ENCODE data around the gene FOXN3.
A peak's percentile ranks its signal among the peaks of the same experiment; 100 is the strongest.

FOXN3 gene

GRCh38 chr14:89417091-89417464 lies at the start of gene FOXN3:
Gene FOXN3, minus strand, starts transcription at chr14:89417233. Its CDS starts 4,757 bp downstream, at chr14:89412476.
- DNase-seq (ENCODE audit: low read depth in 2 of 2): peak; percentile 81 to 85

- DNase-seq (ENCODE audit: low read depth in 2 of 2): no peak
Observed at GRCh38 chr14:89466484-89466883, 49.5 kb upstream of the FOXN3 start.

- DNase-seq (ENCODE audit: low read depth in 2 of 2): no peak
Observed at GRCh38 chr14:89465876-89466275, 48.8 kb upstream of the FOXN3 start.

DNA sequence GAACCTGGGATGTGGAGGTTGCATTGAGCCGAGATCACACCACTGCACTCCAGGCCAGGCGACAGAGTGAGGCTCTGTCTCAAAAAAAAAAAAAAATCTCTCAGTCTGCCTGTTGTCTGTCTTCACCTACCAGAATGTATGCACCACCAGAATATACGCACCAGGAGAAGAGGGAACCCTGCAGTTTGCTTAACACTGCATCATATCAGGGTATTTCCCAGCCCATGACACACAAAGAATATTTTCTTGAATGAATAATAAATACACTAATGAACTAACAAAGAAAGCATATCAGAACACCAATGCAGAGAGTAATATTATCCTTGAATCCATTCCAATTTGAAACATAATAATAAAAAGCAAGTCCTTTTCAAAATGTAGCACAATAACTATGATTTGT lies 44.2 kb upstream of the FOXN3 start:
- no peak for DNase-seq (ENCODE audit: low read depth in 2 of 2)

DNA sequence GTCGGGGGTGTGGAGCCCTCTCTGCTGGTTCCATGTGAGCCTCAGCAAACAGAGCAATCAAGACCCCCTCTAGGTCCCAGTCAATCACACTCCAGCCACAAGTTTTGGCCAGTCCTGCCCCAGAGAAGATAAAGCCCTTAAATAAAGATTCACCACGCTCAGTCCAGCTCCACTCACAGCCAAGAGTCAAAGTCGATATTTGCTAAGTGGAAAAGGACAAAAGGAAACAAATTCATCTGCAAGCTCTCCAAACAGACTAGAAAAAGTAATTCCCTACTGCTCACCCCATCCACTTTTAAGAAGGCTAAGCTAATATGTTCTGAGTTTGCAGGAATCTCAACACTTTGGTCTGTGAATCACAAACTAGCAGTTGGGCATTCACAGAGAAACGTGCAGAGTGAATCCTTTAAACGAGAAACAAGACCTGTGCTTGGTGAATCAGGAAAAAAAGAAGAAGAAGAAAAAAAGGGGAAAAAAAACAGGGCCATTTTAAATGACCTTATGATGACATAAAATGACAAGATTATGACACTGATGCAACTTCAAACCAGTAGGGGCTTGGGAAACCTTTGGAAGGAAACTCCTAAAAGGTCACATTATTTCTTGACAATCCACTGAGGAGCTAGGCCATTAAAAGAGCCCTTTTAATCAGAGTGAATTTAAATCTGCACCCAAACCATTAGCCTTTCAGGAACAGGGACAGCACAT lies 41.8 kb upstream of the FOXN3 start:
- no peak for DNase-seq (ENCODE audit: low read depth in 2 of 2)

- DNase-seq (ENCODE audit: low read depth in 2 of 2): no peak
Observed at GRCh38 chr14:89457007-89457406, 40.0 kb upstream of the FOXN3 start.

- no peak for DNase-seq (ENCODE audit: low read depth in 2 of 2)
Observed at GRCh38 chr14:89455412-89455811, 38.4 kb upstream of the FOXN3 start.

DNA sequence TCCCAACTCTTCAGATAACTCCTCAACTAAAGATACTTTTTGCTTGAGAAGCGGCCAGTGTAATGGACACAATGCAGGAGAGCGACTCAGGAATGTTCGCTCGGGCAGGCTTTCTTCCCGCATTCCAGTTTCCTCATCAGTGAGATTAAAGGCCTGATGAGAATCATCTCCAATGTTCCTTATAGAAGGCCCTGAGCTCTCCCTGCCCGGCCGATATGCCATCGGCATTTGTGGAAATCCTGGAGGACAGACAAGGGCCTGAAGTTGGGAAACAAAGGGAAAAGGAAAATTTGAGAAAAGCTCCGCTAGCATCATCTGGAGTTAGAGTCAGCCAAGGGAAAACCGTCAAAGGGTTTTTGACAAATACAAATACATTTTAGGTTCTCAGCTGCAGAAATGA lies 38.0 kb upstream of the FOXN3 start:
- no peak for DNase-seq (ENCODE audit: low read depth in 2 of 2)

GRCh38 chr14:89452281-89452680 lies 35.2 kb upstream of the FOXN3 start:
- no peak for DNase-seq (ENCODE audit: low read depth in 2 of 2)

GRCh38 chr14:89451229-89451628 lies 34.2 kb upstream of the FOXN3 start:
- DNase-seq (ENCODE audit: low read depth in 2 of 2): no peak

GRCh38 chr14:89447182-89447944 lies 30.3 kb upstream of the FOXN3 start:
- no peak for DNase-seq (ENCODE audit: low read depth in 2 of 2)

DNA sequence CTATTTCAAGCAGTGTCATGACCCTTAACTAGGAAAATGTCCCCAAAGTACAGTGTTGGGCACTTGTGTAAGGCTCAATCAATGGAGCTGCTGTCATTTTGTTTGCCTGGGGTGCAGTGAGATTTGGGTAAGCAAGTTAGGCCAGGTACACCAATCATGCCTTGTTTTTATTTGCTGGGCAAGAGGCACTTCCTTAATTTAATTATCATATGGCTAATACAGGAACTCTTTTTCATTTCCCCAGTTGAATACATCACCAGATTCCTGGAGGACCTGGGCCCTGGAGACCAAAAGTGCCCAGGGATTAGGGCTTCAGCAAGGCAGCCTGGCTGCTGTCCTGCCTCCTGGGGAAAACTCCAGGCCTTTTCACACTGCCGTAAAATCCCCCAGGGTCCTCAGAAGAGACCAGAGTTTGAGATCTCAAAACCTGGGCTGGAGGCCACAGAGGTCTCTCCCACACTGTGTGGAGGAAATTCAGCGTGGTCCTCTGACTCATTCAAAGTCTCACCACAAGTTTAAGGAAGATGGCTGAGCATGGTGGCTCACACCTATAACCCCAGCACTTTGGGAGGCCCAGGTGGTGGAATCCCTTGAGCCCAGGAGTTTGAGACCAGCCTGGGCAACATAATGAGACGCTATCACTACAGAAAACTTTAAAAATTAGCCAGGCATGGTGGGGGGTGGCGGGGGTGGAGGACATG lies 28.4 kb upstream of the FOXN3 start:
- DNase-seq (ENCODE audit: low read depth in 2 of 2): peak in 1 of 2 donors; percentile 44

- no peak for DNase-seq (ENCODE audit: low read depth in 2 of 2)
Observed at GRCh38 chr14:89444516-89445125, 27.6 kb upstream of the FOXN3 start.

DNA sequence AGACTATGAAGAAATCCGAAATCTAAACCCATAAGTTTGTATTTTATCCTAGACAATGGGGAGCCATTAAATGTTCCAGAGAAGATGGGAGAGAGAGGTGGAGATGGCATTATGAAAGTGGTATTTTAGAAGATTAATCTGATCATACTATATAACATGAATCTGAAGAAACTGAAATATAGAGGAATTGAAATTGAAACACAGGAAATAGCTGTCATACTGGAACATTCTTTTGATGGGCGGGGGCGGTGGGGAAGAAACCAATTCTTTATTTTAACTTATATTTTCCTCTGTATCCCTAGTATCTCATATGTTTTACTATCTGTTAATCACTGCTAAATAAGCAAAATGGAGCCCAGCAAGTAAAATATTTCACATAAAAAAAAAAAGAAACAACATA lies 27.0 kb upstream of the FOXN3 start:
- DNase-seq (ENCODE audit: low read depth in 2 of 2): no peak

DNA sequence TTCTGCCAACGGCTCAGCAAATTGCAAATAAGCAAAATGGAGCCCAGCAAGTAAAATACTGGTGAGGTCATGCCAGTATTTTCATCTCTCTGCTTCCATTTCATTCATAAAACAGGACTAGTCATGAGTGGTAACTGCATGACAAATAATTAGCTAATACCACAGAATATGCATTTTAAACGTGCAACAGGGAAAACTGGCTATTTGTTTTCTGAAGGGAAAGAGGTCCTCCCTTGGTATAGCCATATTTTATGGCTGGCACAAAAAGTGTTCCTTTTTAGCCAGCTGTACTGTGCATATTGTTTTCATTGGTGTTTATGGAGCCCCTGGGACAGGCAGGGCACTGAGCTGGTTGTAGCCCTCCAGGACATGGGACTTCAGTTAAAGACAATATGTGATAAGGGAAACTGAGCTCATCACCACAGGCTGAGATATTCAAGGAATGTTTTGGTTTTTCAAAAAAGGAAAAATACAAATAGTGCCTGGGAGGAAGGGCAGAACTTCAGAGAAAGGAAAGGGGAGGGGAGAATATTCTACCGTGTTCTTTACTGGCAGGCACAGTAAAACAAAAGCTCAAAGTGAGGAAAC lies 26.1 kb upstream of the FOXN3 start:
- DNase-seq (ENCODE audit: low read depth in 2 of 2): no peak

GRCh38 chr14:89442280-89442679 lies 25.2 kb upstream of the FOXN3 start:
- no peak for DNase-seq (ENCODE audit: low read depth in 2 of 2)

- no peak for DNase-seq (ENCODE audit: low read depth in 2 of 2)
Observed at GRCh38 chr14:89440986-89441909, 24.2 kb upstream of the FOXN3 start.

DNA sequence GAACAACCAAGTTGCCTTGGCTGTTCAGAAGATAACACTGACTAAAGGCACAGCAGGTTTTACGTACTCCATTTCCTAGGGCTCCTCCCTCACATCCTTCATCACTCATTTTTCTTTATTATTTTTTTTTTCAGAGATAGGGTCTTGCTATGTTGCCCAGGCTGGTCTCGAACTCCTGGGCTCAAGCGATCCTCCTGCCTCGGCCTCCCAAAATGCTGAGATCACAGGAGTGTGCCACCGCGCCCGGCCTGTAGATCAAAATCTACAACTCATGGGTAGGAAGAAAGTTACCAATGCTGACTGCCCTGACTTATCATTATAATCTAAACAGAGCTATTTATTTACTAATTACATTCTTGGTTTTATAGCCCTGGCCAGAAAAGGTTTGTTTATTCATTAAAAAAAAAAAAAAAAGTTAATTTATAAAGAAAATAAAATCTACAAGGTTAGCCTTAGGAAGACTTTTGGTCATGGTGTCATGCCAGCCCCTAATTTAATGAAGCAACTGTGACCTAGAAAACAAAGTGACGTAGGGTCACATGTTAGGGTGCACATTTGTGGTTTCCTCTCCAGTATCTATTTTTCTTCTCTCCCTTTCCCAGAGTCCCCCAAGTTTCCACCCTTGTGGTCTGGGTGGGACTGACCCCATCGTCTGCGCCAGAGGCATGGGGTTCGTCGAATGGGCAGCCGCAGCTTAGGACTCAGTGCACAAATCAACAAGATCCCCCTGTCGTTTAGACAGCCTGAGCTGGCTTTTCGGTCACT lies 19.0 kb upstream of the FOXN3 start:
- DNase-seq (ENCODE audit: low read depth in 2 of 2): no peak

DNA sequence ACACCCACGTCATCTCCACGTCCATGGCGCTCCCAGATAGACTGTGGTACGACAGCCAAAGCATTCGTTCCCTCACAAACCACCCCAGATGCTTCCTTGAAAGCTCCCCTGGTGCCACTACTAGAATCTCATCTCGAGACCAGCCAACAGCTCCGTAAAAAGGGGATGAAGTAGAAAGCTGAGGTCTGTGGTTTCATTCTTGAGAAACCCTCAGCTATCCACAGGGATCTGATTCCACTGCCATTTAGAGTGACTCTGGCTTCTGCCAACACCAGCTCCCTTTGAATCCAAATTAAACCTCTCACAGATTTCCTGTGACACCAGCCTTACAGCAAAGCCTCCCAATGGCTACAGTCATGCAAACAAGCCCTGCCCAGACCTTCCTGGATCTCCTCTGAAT lies 18.5 kb upstream of the FOXN3 start:
- DNase-seq (ENCODE audit: low read depth in 2 of 2): no peak

DNA sequence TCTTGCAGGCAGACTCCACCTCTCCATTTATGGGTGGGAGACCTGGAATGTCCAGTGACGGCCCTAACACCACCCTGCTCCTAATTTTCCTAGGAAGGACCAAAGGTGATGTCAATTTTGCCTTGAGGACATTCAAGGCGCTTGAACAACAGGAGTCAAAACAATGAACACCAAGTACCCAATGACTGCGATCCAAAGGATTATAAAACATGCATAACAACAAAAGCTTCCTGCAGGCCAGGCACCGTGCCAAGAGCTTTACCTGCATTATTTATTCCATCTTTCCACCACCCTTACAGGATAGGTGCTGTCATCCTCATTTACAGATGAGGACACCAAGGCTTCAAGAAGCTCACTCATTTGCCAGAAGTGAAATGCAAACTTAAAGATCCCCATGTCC lies 15.2 kb upstream of the FOXN3 start:
- no peak for DNase-seq (ENCODE audit: low read depth in 2 of 2)
